ENCODE data around the gene FIBCD1.

The FIBCD1 gene

GRCh38 chr9:130857864-130858738, 80.9 kb downstream of the FIBCD1 start:
- no peak for DNase-seq (ENCODE audit: low spot score)

DNA sequence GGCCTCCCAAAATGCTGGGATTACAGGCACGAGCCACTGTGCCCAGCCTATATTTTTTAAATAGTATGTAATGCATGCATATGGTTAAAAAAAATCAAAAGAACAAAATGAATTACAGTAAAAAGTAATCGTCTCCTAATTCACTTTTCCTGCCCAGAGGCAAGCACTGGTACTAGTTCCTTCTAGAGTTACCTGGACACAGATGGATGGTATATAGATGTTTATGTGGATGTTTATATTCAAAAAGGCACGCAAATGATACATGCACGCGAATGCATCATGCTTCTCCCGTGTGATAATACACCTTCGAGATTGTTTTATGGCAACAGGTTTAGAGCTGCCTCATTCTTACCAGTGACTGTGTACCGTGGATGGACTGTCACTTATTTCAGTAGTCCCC, 82.6 kb downstream of the FIBCD1 start:
- DNase-seq (ENCODE audit: low spot score), result no peak

DNA sequence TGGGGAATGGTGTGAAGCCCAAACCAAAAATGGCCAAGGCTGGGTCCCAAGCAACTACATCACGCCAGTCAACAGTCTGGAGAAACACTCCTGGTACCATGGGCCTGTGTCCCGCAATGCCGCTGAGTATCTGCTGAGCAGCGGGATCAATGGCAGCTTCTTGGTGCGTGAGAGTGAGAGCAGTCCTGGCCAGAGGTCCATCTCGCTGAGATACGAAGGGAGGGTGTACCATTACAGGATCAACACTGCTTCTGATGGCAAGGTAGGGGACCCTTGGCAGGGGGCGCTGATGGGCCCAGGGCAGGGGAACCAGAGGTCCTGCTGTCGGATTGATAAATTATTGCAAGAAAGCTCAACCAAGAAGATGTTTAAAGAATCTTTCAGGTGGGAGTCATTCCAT, 84.2 kb downstream of the FIBCD1 start:
- DNase-seq (ENCODE audit: low spot score), result no peak

DNA sequence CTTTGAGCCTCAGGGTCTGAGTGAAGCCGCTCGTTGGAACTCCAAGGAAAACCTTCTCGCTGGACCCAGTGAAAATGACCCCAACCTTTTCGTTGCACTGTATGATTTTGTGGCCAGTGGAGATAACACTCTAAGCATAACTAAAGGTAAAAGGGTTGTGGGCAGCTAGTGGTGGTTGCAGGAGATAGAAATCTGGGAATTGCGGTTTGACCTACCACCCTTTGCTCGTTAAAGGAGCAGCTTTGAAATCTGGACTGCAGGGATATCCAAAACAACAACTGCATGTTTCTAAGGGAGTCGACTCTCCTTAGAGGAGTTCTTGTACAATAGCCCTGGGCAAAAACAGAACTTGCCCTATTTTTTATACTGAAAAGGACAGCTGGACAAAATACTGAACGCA, 85.0 kb downstream of the FIBCD1 start:
- no peak for DNase-seq (ENCODE audit: low spot score)

GRCh38 chr9:130852801-130853200, 86.2 kb downstream of the FIBCD1 start:
- DNase-seq (ENCODE audit: low spot score), result no peak
